ENCODE data around the gene TMTC3. TPM values are rescaled to one million over a fixed set of nuclear protein-coding genes. Genes with fewer than 3 reads are reported as not detected.

The TMTC3 gene
- total and polyA plus RNA-seq, 2 donors (not counting 3 experiments of a cell fraction or from before 2014, with no cell fraction given) = 7.8 to 36.5 TPM

GRCh38 chr12:88245905-88246304 is 103.8 kb downstream of the TMTC3 start:
- TF ChIP-seq EZH2 (IDR thresholded peaks at IDR 0.05; ENCODE audit: borderline replicate concordance, low read depth, low read length, severe bottlenecking) (no peak), FOS (IDR thresholded peaks at IDR 0.05; ENCODE audit: borderline replicate concordance, insufficient read depth, low read length) (no peak), MYC (IDR thresholded peaks at IDR 0.05; ENCODE audit: low read depth, low read length) (no peak), POLR2AphosphoS5 (IDR thresholded peaks at IDR 0.05; ENCODE audit: insufficient read depth, low read depth, low read length) (no peak), JUN (IDR thresholded peaks at IDR 0.05; ENCODE audit: borderline replicate concordance, insufficient read depth, insufficient read length, low read depth) (no peak), POLR2A (IDR thresholded peaks at IDR 0.05; ENCODE audit: low read depth, low read length) (no peak), CTCF (IDR thresholded peaks at IDR 0.05; ENCODE audit: extremely low read depth in 1 of 2, insufficient read depth in 1 of 2, low read depth in 1 of 2, low read length in 2 of 2) (no peak), GATA2 (IDR thresholded peaks at IDR 0.05; ENCODE audit: insufficient read depth, insufficient read length, low read depth, low read length) (no peak), MAX (IDR thresholded peaks at IDR 0.05; ENCODE audit: insufficient read depth, insufficient read length) (no peak)
- FAIRE-seq (no peak), DNase-seq (ENCODE audit: low read depth, low spot score) (no peak)
- H3K79me2 ChIP-seq (ENCODE audit: control insufficient read depth, insufficient read depth, low read length) = no peaks in the 10 kb centered on the region
- dilution Hi-C loops (cut with MboI; ENCODE audit: extremely low pct_ligation_motif_present, low sequenced_read_pairs) = no loop called here
- intact Hi-C loops (cut with micrococcal nuclease) = loop anchor here (10.0 kb wide), 1 partner anchor 309 kb away; no protein-coding TSS in a partner anchor
- no peaks in the 10 kb centered on the region for H3K27me3 ChIP-seq (ENCODE audit: control insufficient read depth in 2 of 2, insufficient read depth in 2 of 2, low read length in 2 of 2)
- no peak overlapping the region for H3K4me3 ChIP-seq (replicated peaks in 1 of 3; ENCODE audit: insufficient read depth in 1 of 3, low read depth in 1 of 3, low read length in 3 of 3)
- peaks cover 25% of the 10 kb centered on the region for H3K4me1 ChIP-seq (ENCODE audit: control insufficient read depth, extremely low read depth, insufficient read depth, low read length)
- no peaks in the 10 kb centered on the region for H4K20me1 ChIP-seq (replicated peaks; ENCODE audit: control insufficient read depth, extremely low read depth, insufficient read depth, low read length)
- no TSS peak for BruUV-seq (replicated peaks)
- ChIA-PET POLR2A (no interaction called here), CTCF (no interaction called here)
- no peaks in the 10 kb centered on the region for H3K9me1 ChIP-seq (replicated peaks; ENCODE audit: control insufficient read depth, extremely low read depth, insufficient read depth, low read length)
- H3K4me2 ChIP-seq (ENCODE audit: insufficient read depth, low read length) = no peak overlapping the region
- H2AFZ ChIP-seq (ENCODE audit: low read depth, low read length) = no peak overlapping the region
- H3K36me3 ChIP-seq (ENCODE audit: control insufficient read depth in 2 of 2, extremely low read depth in 1 of 2, insufficient read depth in 2 of 2, low read length in 2 of 2) = no peaks in the 10 kb centered on the region
- no peak overlapping the region for H3K9ac ChIP-seq (replicated peaks; ENCODE audit: extremely low read depth, insufficient read depth, low read length)
- H3K27ac ChIP-seq (ENCODE audit: insufficient read depth, low read depth, low read length) = no peak overlapping the region
- no peaks in the 10 kb centered on the region for H3K9me3 ChIP-seq (replicated peaks; ENCODE audit: control insufficient read depth, insufficient read depth, low read length)

All from endothelial cell of umbilical vein (primary cell).